GM12875 (cell line): ENCODE results near the gene CTIF.

Experiments
- H3K4me3 ChIP-seq: one replicate; pipeline ENCODE4 v1.5.1; 2011; ENCODE audit warnings: low read depth, low read length, control low read depth
- CTCF ChIP-seq: IDR thresholded peaks from 2 replicates; pipeline ENCODE4 v1.5.1; 2011; ENCODE audit warnings: low read depth, mild to moderate bottlenecking, control low read depth, inconsistent platforms, low read length, moderate library complexity, borderline replicate concordance; ENCODE audit not compliant: insufficient read depth

Gene CTIF

GRCh38 chr18:48707636-48708296, 168.9 kb downstream of the CTIF start:
- no peak overlapping the region for H3K4me3 ChIP-seq
- no peak for TF ChIP-seq CTCF

- TF ChIP-seq CTCF, result no peak
- no peak overlapping the region for H3K4me3 ChIP-seq
Observed at GRCh38 chr18:48708807-48709206, 170.0 kb downstream of the CTIF start.

GRCh38 chr18:48709371-48710062, 170.7 kb downstream of the CTIF start:
- H3K4me3 ChIP-seq, result no peak overlapping the region
- TF ChIP-seq CTCF, result no peak

- peak; percentile 60; the same call in 1 of the 2 replicates for TF ChIP-seq CTCF
- no peak overlapping the region for H3K4me3 ChIP-seq
Observed at GRCh38 chr18:48711651-48712486, 173.0 kb downstream of the CTIF start.

GRCh38 chr18:48713309-48713708, 174.5 kb downstream of the CTIF start:
- no peak for TF ChIP-seq CTCF
- H3K4me3 ChIP-seq, result no peak overlapping the region

- no peak overlapping the region for H3K4me3 ChIP-seq
- no peak for TF ChIP-seq CTCF
Observed at GRCh38 chr18:48714873-48715272, 176.0 kb downstream of the CTIF start.
